ENCODE measurements around the gene LRRK2.

Gene LRRK2

DNA sequence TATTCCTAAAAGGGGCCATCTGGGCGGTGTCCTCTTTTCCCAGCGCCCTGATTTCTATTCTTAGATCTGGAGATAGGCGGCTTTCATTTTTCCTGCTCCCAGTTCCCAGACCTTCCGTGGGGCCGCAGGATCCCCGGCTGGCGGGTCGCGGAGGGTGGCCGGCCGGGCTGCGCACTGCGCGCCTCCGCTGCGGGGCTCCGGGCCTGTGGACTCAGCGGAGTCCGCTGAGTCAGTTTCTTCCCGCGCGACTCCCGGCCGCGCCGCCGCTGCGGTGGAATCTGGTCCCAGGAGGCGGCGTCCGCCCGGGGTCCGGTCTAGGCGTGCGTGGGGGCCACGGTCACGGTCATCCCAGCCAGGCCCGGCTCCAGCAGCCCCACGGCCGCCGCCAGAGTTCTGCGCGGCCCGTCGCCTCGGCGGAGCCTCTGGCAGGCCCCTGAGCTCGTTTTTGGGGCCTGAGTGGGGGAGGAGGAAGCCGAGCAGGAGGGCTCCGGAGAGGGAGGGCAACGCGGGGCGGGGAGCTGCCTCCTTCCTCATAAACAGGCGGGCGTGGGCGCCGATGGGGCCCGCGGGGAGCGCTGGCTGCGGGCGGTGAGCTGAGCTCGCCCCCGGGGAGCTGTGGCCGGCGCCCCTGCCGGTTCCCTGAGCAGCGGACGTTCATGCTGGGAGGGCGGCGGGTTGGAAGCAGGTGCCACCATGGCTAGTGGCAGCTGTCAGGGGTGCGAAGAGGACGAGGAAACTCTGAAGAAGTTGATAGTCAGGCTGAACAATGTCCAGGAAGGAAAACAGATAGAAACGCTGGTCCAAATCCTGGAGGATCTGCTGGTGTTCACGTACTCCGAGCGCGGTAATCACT is at the start of gene LRRK2 (continued):
- TF ChIP-seq, protein P1, sequence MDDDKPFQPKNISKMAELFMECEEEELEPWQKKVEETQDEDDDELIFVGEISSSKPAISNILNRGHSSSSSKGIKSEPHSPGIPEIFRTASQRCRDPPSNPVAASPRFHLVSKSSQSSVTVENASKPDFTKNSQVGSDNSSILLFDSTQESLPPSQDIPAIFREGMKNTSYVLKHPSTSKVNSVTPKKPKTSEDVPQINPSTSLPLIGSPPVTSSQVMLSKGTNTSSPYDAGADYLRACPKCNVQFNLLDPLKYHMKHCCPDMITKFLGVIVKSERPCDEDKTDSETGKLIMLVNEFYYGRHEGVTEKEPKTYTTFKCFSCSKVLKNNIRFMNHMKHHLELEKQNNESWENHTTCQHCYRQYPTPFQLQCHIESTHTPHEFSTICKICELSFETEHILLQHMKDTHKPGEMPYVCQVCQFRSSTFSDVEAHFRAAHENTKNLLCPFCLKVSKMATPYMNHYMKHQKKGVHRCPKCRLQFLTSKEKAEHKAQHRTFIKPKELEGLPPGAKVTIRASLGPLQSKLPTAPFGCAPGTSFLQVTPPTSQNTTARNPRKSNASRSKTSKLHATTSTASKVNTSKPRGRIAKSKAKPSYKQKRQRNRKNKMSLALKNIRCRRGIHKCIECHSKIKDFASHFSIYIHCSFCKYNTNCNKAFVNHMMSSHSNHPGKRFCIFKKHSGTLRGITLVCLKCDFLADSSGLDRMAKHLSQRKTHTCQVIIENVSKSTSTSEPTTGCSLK (tag by site-specific recombination; IDR thresholded peaks at IDR 0.05): no peak
- TF ChIP-seq, protein P2, sequence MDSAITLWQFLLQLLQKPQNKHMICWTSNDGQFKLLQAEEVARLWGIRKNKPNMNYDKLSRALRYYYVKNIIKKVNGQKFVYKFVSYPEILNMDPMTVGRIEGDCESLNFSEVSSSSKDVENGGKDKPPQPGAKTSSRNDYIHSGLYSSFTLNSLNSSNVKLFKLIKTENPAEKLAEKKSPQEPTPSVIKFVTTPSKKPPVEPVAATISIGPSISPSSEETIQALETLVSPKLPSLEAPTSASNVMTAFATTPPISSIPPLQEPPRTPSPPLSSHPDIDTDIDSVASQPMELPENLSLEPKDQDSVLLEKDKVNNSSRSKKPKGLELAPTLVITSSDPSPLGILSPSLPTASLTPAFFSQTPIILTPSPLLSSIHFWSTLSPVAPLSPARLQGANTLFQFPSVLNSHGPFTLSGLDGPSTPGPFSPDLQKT (IDR thresholded peaks at IDR 0.05; ENCODE audit: borderline replicate concordance, low read depth, low read length): no peak
- TF ChIP-seq ZNF585B (tag by site-specific recombination; IDR thresholded peaks at IDR 0.05): no peak
- no peak for TF ChIP-seq ZNF223 (tag by site-specific recombination; IDR thresholded peaks at IDR 0.05)
- TF ChIP-seq, protein P3, sequence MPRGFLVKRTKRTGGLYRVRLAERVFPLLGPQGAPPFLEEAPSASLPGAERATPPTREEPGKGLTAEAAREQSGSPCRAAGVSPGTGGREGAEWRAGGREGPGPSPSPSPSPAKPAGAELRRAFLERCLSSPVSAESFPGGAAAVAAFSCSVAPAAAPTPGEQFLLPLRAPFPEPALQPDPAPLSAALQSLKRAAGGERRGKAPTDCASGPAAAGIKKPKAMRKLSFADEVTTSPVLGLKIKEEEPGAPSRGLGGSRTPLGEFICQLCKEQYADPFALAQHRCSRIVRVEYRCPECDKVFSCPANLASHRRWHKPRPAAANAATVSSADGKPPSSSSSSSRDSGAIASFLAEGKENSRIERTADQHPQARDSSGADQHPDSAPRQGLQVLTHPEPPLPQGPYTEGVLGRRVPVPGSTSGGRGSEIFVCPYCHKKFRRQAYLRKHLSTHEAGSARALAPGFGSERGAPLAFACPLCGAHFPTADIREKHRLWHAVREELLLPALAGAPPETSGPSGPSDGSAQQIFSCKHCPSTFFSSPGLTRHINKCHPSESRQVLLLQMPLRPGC (tag by site-specific recombination; IDR thresholded peaks at IDR 0.05): peak; percentile 38; the same call in 1 of the 2 replicates
- TF ChIP-seq, protein P4, sequence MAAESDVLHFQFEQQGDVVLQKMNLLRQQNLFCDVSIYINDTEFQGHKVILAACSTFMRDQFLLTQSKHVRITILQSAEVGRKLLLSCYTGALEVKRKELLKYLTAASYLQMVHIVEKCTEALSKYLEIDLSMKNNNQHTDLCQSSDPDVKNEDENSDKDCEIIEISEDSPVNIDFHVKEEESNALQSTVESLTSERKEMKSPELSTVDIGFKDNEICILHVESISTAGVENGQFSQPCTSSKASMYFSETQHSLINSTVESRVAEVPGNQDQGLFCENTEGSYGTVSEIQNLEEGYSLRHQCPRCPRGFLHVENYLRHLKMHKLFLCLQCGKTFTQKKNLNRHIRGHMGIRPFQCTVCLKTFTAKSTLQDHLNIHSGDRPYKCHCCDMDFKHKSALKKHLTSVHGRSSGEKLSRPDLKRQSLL (tag by site-specific recombination; IDR thresholded peaks at IDR 0.05): no peak
- no peak for TF ChIP-seq TCF7L2 (IDR thresholded peaks at IDR 0.05; ENCODE audit: borderline replicate concordance, low read depth, low read length)
- TF ChIP-seq ZNF426 (tag by site-specific recombination; IDR thresholded peaks at IDR 0.05): no peak
- no peak for TF ChIP-seq ZNF274 (IDR thresholded peaks at IDR 0.05; ENCODE audit: low read length)
- TF ChIP-seq ZNF274 (tag by site-specific recombination; IDR thresholded peaks at IDR 0.05; ENCODE audit: borderline replicate concordance): no peak
- TF ChIP-seq, protein P5, sequence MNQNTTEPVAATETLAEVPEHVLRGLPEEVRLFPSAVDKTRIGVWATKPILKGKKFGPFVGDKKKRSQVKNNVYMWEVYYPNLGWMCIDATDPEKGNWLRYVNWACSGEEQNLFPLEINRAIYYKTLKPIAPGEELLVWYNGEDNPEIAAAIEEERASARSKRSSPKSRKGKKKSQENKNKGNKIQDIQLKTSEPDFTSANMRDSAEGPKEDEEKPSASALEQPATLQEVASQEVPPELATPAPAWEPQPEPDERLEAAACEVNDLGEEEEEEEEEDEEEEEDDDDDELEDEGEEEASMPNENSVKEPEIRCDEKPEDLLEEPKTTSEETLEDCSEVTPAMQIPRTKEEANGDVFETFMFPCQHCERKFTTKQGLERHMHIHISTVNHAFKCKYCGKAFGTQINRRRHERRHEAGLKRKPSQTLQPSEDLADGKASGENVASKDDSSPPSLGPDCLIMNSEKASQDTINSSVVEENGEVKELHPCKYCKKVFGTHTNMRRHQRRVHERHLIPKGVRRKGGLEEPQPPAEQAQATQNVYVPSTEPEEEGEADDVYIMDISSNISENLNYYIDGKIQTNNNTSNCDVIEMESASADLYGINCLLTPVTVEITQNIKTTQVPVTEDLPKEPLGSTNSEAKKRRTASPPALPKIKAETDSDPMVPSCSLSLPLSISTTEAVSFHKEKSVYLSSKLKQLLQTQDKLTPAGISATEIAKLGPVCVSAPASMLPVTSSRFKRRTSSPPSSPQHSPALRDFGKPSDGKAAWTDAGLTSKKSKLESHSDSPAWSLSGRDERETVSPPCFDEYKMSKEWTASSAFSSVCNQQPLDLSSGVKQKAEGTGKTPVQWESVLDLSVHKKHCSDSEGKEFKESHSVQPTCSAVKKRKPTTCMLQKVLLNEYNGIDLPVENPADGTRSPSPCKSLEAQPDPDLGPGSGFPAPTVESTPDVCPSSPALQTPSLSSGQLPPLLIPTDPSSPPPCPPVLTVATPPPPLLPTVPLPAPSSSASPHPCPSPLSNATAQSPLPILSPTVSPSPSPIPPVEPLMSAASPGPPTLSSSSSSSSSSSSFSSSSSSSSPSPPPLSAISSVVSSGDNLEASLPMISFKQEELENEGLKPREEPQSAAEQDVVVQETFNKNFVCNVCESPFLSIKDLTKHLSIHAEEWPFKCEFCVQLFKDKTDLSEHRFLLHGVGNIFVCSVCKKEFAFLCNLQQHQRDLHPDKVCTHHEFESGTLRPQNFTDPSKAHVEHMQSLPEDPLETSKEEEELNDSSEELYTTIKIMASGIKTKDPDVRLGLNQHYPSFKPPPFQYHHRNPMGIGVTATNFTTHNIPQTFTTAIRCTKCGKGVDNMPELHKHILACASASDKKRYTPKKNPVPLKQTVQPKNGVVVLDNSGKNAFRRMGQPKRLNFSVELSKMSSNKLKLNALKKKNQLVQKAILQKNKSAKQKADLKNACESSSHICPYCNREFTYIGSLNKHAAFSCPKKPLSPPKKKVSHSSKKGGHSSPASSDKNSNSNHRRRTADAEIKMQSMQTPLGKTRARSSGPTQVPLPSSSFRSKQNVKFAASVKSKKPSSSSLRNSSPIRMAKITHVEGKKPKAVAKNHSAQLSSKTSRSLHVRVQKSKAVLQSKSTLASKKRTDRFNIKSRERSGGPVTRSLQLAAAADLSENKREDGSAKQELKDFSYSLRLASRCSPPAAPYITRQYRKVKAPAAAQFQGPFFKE (tag by site-specific recombination; IDR thresholded peaks at IDR 0.05; ENCODE audit: borderline replicate concordance): no peak
- TF ChIP-seq, protein P6, sequence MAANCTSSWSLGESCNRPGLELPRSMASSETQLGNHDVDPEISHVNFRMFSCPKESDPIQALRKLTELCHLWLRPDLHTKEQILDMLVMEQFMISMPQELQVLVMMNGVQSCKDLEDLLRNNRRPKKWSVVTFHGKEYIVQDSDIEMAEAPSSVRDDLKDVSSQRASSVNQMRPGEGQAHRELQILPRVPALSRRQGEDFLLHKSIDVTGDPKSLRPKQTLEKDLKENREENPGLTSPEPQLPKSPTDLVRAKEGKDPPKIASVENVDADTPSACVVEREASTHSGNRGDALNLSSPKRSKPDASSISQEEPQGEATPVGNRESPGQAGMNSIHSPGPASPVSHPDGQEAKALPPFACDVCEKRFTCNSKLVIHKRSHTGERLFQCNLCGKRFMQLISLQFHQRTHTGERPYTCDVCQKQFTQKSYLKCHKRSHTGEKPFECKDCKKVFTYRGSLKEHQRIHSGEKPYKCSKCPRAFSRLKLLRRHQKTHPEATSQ (tag by site-specific recombination; IDR thresholded peaks at IDR 0.05): 0 out of 2 replicates have a peak, but pooled peaks have one; percentile 82
- peak; percentile 64 for TF ChIP-seq ZNF501 (tag by site-specific recombination; IDR thresholded peaks at IDR 0.05)
- TF ChIP-seq ZNF221 (tag by site-specific recombination; IDR thresholded peaks at IDR 0.05; ENCODE audit: borderline replicate concordance): no peak
- TF ChIP-seq ZNF146 (tag by site-specific recombination; IDR thresholded peaks at IDR 0.05): peak; percentile 20; the same call in 1 of the 2 replicates
- TF ChIP-seq ZNF311 (tag by site-specific recombination; IDR thresholded peaks at IDR 0.05; ENCODE audit: borderline replicate concordance): no peak
- no peak for TF ChIP-seq HOXC10 (CRISPR knock-in tag; IDR thresholded peaks at IDR 0.05)
- TF ChIP-seq ZNF423 (tag by site-specific recombination; IDR thresholded peaks at IDR 0.05): peak; percentile 94
- TF ChIP-seq SCRT1 (tag by site-specific recombination; IDR thresholded peaks at IDR 0.05; ENCODE audit: borderline replicate concordance): no peak
- TF ChIP-seq ZBTB48 (tag by site-specific recombination; IDR thresholded peaks at IDR 0.05): no peak; the same call in none of the 2 replicates
- TF ChIP-seq, protein P7, sequence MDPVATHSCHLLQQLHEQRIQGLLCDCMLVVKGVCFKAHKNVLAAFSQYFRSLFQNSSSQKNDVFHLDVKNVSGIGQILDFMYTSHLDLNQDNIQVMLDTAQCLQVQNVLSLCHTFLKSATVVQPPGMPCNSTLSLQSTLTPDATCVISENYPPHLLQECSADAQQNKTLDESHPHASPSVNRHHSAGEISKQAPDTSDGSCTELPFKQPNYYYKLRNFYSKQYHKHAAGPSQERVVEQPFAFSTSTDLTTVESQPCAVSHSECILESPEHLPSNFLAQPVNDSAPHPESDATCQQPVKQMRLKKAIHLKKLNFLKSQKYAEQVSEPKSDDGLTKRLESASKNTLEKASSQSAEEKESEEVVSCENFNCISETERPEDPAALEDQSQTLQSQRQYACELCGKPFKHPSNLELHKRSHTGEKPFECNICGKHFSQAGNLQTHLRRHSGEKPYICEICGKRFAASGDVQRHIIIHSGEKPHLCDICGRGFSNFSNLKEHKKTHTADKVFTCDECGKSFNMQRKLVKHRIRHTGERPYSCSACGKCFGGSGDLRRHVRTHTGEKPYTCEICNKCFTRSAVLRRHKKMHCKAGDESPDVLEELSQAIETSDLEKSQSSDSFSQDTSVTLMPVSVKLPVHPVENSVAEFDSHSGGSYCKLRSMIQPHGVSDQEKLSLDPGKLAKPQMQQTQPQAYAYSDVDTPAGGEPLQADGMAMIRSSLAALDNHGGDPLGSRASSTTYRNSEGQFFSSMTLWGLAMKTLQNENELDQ (tag by site-specific recombination; IDR thresholded peaks at IDR 0.05; ENCODE audit: low read depth): no peak
- no peak for TF ChIP-seq ZBTB21 (tag by site-specific recombination; IDR thresholded peaks at IDR 0.05)
